D341Med (cell line): ENCODE results near the gene LRWD1.
A peak's percentile ranks its signal among the peaks of the same experiment; 100 is the strongest.

Source experiments
- DNase-seq: peaks from one replicate; pipeline ENCODE4 v3.0.0; 2012; ENCODE audit warnings: low spot score

The LRWD1 gene

DNA sequence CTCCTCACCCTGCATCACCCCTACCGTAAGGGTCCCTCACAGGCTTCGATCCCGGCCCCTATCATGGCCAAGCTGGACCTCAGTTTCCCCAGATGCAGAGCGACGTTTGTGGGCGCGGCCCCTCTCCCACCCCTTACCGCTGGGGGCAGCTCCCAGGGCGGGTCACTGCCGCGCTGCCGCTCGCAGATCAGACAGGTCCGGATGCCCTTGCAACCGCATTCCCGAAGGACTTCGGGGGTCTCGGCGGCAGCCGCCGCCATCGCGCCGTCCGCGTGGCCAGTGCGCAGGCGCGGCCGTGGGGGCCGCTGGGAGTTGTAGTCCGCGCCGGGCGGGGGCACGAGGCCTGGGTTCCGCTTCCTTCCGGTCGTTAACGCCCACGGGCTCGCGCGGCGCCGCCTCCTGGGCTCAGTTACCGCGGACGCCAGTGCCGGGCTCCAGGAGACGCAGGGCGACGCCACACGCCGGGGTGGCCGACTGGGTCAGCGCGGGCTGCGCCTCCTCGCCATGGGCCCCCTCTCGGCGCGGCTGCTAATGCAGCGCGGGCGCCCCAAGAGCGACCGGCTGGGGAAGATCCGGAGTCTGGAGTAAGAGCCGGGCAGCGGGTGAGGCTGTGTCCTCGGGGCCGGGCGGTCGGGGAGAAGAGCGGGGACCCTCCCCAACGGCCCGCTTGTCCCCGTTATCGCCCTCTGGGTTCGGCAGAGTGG, at the start of gene LRWD1, which contains the start of gene ALKBH4:
LRWD1 (plus strand) TSS at position 408 of the 704 bp plus-strand sequence; CDS start at position 505, 97 bp downstream.
ALKBH4 (minus strand) TSS at position 287 of the 704 bp plus-strand sequence; CDS start at position 260, 27 bp downstream.
- DNase-seq: peak; percentile 100

- DNase-seq: no peak
These were observed 49.0 kb upstream of the LRWD1 start for GRCh38 chr7:102415685-102416225.

- no peak for DNase-seq
These were observed 48.4 kb upstream of the LRWD1 start for GRCh38 chr7:102416406-102416805.

GRCh38 chr7:102417105-102417504, 47.7 kb upstream of the LRWD1 start:
- no peak for DNase-seq

GRCh38 chr7:102418592-102418991, 46.2 kb upstream of the LRWD1 start:
- DNase-seq: no peak

DNA sequence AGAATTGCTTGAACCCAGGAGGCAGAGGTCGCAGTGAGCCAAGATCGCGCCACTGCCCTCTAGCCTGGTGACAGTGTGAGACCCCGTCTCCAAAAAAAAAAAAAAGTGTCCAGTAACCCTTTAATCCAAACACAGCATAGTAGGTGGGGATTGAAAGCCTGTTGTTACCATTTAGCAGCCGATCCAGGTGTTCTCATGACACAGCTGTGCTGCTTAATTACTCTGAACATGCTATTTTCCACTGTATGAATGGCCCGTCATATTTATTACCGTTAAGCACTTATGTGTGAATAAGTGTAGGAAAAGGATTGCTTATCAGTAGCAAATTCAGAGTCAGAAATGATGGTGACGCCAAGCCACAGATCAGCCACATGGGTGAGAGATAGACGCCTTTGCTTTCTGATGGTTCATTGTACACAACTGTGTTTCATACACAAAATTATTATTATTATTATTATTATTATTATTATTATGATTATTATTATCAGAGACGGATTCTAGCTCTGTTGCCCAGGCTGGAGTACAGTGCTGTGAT, 43.0 kb upstream of the LRWD1 start:
- DNase-seq: no peak

- DNase-seq: no peak
These were observed 40.6 kb upstream of the LRWD1 start for GRCh38 chr7:102424129-102424551.

DNA sequence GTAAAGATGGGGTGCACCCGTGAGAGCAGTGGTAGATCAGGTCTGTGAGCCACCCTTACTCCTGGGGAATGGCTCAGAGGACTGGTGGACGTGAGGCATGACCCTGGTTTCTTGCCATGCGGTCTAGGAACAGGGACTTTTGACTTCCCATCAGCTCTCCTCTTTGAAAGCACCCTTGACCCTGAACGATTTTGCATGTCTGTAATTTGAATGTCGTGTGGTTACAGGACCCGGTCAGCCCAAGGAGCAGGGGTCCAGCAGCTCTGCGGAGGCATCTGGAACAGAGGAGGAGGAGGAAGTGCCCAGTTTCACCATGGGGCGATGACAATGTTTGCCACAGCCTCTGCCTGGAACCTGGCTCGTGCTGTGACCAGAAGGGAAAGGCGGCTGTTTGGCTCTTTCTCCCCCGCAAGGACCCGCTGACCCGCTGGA, 40.0 kb upstream of the LRWD1 start:
- no peak for DNase-seq

- no peak for DNase-seq
These were observed 39.0 kb upstream of the LRWD1 start for GRCh38 chr7:102425639-102426267.

- no peak for DNase-seq
These were observed 38.3 kb upstream of the LRWD1 start for GRCh38 chr7:102426268-102427018.

DNA sequence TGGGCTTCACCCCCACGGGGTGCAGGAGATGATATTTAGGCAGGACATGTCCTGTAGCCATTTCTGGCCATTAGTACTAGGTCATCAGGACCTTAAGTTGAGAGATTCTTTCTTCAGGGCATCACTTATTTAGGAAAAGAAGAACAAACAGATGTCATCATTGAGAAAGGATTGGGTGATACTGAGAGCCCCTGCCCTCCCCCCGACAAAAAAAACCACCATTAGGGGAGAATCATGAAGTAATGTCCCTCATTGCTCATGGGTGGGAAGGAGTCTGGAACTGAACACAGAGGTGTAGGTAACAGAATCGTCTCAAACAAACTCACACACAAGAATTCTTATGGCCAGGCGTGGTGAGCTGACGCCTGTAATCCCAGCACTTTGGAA, 37.8 kb upstream of the LRWD1 start:
- DNase-seq: no peak

DNA sequence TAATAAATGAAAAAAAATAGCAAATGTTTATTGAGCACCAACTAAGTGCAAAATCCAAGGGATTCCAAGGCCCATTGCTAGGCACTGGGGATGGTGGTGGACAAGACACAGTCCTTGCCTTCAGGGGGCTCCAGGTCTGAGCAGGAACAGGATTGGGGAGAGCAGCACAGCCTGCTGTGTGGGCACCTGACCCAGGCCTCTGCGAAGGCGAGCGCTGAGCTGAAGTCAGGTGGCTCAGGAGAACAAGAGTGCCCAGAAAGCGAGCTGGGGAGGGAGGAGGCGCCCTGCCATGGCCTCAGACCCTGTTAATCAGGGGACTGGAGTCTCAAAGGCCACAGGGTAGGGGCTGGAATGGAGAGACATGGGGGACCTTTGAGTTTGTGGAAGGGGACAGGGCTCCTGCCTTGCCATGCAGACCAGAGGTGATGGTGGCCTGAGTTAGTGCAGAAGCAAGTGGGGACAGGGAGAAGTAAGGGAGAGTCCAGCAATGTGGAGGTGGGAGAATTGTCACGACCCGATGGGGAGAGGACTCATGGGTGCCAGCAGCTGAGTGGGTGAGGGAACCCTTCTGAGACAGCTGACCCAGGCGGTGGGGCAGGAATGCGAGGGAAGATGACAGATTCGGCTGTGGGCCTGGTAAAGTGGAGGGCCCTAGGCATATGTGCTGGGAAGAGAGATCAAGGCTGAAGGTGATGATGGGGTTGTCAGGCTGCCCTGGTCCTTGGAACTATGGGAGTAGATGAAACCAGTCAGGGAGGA, 35.5 kb upstream of the LRWD1 start:
- DNase-seq: no peak

DNA sequence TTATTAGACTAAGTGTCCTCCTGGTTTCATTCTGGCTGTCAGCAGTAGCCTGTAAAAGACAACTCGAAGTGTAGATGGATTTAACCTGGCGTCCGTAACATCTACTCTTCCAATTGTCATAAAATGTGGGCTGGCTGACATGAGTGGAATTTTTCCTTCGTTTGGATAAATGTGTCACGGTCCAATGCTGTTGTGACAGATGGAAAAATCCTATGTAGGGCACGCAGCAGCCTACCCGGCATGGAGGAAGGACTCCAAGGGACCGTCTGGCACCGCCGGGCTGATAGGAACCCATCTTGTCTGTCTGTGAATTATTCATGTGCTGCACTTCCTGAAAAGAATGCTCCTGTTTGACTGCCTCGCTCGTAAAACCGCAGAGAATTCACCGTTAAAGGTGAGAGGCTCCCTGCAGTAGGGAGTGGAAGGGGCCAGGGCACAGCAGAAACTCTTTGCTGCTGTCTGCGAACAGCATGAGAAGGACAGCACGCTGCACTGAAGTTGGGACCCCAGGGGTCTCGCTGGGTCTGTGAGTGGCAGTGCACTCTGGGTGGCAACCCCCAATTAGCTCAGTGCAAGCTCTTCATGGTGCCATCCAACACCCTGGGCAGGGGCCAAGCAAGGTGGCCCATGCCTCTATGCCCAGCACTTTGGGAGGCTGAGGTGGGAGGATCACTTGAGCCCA, 33.0 kb upstream of the LRWD1 start:
- DNase-seq: peak; percentile 51

- DNase-seq: no peak
These were observed 32.2 kb upstream of the LRWD1 start for GRCh38 chr7:102432442-102433218.

GRCh38 chr7:102433219-102434038, 31.4 kb upstream of the LRWD1 start, which contains the start of gene ORAI2:
TSS of gene ORAI2 (plus strand) at chr7:102433575. CDS start at chr7:102438957, 5,382 bp downstream.
- peak; percentile 97 for DNase-seq

DNA sequence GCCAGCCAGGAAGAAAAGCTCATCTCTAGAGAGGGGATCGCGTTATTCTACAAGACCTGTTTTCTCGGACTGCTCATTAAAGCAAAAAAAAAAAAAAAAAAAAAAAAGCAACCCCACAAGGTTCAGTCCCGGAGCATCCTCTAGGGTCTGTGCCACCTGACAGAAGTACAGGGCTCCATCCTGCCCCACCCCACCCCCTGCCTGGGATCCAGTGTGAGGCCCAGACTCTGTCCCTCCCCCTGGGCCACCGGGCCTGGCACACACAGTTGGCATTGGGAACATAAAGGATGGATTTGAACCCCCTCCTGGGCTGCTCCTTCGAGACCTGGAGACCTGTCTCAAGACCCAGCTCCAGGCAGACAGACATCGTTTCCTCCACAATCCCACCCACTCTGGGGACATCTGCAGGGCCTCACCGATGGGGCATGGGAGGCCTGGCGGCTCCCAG, 30.7 kb upstream of the LRWD1 start:
- DNase-seq: peak; percentile 52

- no peak for DNase-seq
These were observed 28.7 kb upstream of the LRWD1 start for GRCh38 chr7:102436118-102436517.

GRCh38 chr7:102439963-102440795, 24.6 kb upstream of the LRWD1 start:
- DNase-seq: peak; percentile 14
